ENCODE results near the gene GOT1.

GOT1 gene

GRCh38 chr10:99433378-99434020, 3.1 kb upstream of the GOT1 start:
- no peak for DNase-seq (ENCODE audit: low read depth)

- DNase-seq (ENCODE audit: low read depth), result no peak
Observed at GRCh38 chr10:99432881-99433280, 2.5 kb upstream of the GOT1 start.

GRCh38 chr10:99432047-99432446, 1.6 kb upstream of the GOT1 start:
- no peak for DNase-seq (ENCODE audit: low read depth)

- DNase-seq (ENCODE audit: low read depth), result peak; percentile 28
Observed at GRCh38 chr10:99431190-99431760, 851 bp upstream of the GOT1 start.

- DNase-seq (ENCODE audit: low read depth), result no peak
Observed at GRCh38 chr10:99430116-99430450, 341 bp downstream of the GOT1 start.

- DNase-seq (ENCODE audit: low read depth), result no peak
Observed at GRCh38 chr10:99429517-99430095, 818 bp downstream of the GOT1 start.

GRCh38 chr10:99427566-99428190, 2.7 kb downstream of the GOT1 start:
- no peak for DNase-seq (ENCODE audit: low read depth)

- DNase-seq (ENCODE audit: low read depth), result no peak
Observed at GRCh38 chr10:99426689-99427088, 3.7 kb downstream of the GOT1 start.

- no peak for DNase-seq (ENCODE audit: low read depth)
Observed at GRCh38 chr10:99425204-99425603, 5.2 kb downstream of the GOT1 start.

- DNase-seq (ENCODE audit: low read depth), result no peak
Observed at GRCh38 chr10:99424656-99425055, 5.8 kb downstream of the GOT1 start.

- DNase-seq (ENCODE audit: low read depth), result no peak
Observed at GRCh38 chr10:99422529-99423096, 7.8 kb downstream of the GOT1 start.

- DNase-seq (ENCODE audit: low read depth), result no peak
Observed at GRCh38 chr10:99421233-99421739, 9.1 kb downstream of the GOT1 start.

GRCh38 chr10:99419688-99420087, 10.7 kb downstream of the GOT1 start:
- no peak for DNase-seq (ENCODE audit: low read depth)

GRCh38 chr10:99418910-99419624, 11.4 kb downstream of the GOT1 start:
- no peak for DNase-seq (ENCODE audit: low read depth)

- no peak for DNase-seq (ENCODE audit: low read depth)
Observed at GRCh38 chr10:99412099-99412498, 18.3 kb downstream of the GOT1 start.

- no peak for DNase-seq (ENCODE audit: low read depth)
Observed at GRCh38 chr10:99411546-99411945, 18.9 kb downstream of the GOT1 start.

- no peak for DNase-seq (ENCODE audit: low read depth)
Observed at GRCh38 chr10:99410876-99411275, 19.5 kb downstream of the GOT1 start.

- no peak for DNase-seq (ENCODE audit: low read depth)
Observed at GRCh38 chr10:99410146-99410545, 20.3 kb downstream of the GOT1 start.

GRCh38 chr10:99406149-99406548, 24.3 kb downstream of the GOT1 start:
- DNase-seq (ENCODE audit: low read depth), result no peak

- no peak for DNase-seq (ENCODE audit: low read depth)
Observed at GRCh38 chr10:99403674-99404073, 26.8 kb downstream of the GOT1 start.

GRCh38 chr10:99399664-99400063, 30.8 kb downstream of the GOT1 start:
- DNase-seq (ENCODE audit: low read depth), result no peak

GRCh38 chr10:99396471-99396870, 34.0 kb downstream of the GOT1 start:
- peak; percentile 40 for DNase-seq (ENCODE audit: low read depth)

Measured in GM04504 (cell line).